Liver (tissue), 3 donors: Measurements from ENCODE around the gene WDR26.

ENCODE experiments used
- CTCF ChIP-seq: fragments of 150-350 bp; IDR thresholded peaks from 2 replicates; pipeline ENCODE4 v1.5.1; 2017; ENCODE audit warnings: improper control_type of control experiment, low read depth, low read length; ENCODE audit not compliant: missing input control
- EGR1 ChIP-seq, 2 donors: IDR thresholded peaks; 2 replicates each; pipeline ENCODE4 v1.6.1; 2016 to 2018; ENCODE audit warnings: antibody characterized with exemption in 2 of 2, low read depth in 2 of 2
- HNF4G ChIP-seq: IDR thresholded peaks from 2 replicates; pipeline ENCODE4 v1.6.1; 2016; ENCODE audit warnings: antibody characterized with exemption
- MAX ChIP-seq: IDR thresholded peaks from 2 replicates; pipeline ENCODE4 v1.6.1; 2016; ENCODE audit warnings: antibody characterized with exemption
- RAD21 ChIP-seq, 2 donors: IDR thresholded peaks; 2 replicates each; pipeline ENCODE4 v1.6.1; 2016; ENCODE audit warnings: antibody characterized with exemption in 2 of 2, mild to moderate bottlenecking in 2 of 2
- REST ChIP-seq: IDR thresholded peaks from 2 replicates; pipeline ENCODE4 v1.6.1; 2016; ENCODE audit warnings: antibody characterized with exemption, mild to moderate bottlenecking
- TAF1 ChIP-seq: conservative IDR thresholded peaks from 2 replicates; pipeline ENCODE4 v1.6.1; 2016; ENCODE audit warnings: antibody characterized with exemption, mild to moderate bottlenecking
- YY1 ChIP-seq: IDR thresholded peaks from 2 replicates; pipeline ENCODE4 v1.6.1; 2016; ENCODE audit warnings: antibody characterized with exemption, mild to moderate bottlenecking
- donor health status: healthy.
- donor health status: healthy.

GRCh38 chr1:224399887-224400286 lies 34.7 kb downstream of the WDR26 start:
- TF ChIP-seq YY1 (no peak), CTCF (no peak), TAF1 (no peak), MAX (no peak), RAD21 (IDR thresholded peaks at IDR 0.05) (no peak), EGR1 (IDR thresholded peaks at IDR 0.05; ENCODE audit: low read depth in 2 of 2) (no peak), REST (no peak), HNF4G (no peak)
